Muscle of leg (tissue), 11 donors: ENCODE results near the gene BAZ1A. TPM values are rescaled to one million over a fixed set of nuclear protein-coding genes. Genes with fewer than 3 reads are reported as not detected.

Experiments
- DNase-seq: peaks from one replicate; pipeline ENCODE4 v3.0.0; 2013
- H3K27ac ChIP-seq: one replicate; pipeline ENCODE4 v1.5.1; 2013; ENCODE audit warnings: mild to moderate bottlenecking, low read length, control low read depth
- H3K27me3 ChIP-seq: one replicate; pipeline ENCODE4 v1.6.1; 2013; ENCODE audit warnings: low read length; ENCODE audit not compliant: control insufficient read depth, insufficient read depth
- H3K36me3 ChIP-seq: one replicate; pipeline ENCODE4 v1.6.1; 2013; ENCODE audit warnings: low read length; ENCODE audit not compliant: control insufficient read depth, insufficient read depth
- H3K4me1 ChIP-seq: one replicate; pipeline ENCODE4 v1.6.1; 2013; ENCODE audit warnings: low read length; ENCODE audit not compliant: control insufficient read depth, insufficient read depth
- H3K4me3 ChIP-seq: one replicate; pipeline ENCODE4 v1.5.1; 2013; ENCODE audit warnings: low read length, control low read depth
- H3K9me3 ChIP-seq: replicated peaks from 2 replicates; pipeline ENCODE4 v1.6.1; 2013; ENCODE audit warnings: low read depth, low read length; ENCODE audit not compliant: control insufficient read depth
- WGBS: methylation state at CpG from one replicate; pipeline ENCODE4 v1.1.5; 2013; ENCODE audit warnings: missing lambda C conversion rate; ENCODE audit not compliant: insufficient coverage; 5-methylcytosine and 5-hydroxymethylcytosine counted together
- polyA plus RNA-seq, 8 donors: library from polyadenylated mRNA; unstranded; fragments of 120-200 nt; gene quantifications; one replicate each; pipeline versions ENCODE4 v1.2.1 to v1.2.3, GENCODE V29; 2013; ENCODE audit warnings: inconsistent platforms in 1 of 8, low replicate concordance in 1 of 8; ENCODE audit not compliant: insufficient read length in 8 of 8, insufficient read depth in 1 of 8
- total RNA-seq: library from RNA; stranded (reverse); fragments of 120-200 nt; gene quantifications from one replicate; pipeline ENCODE4 v1.2.4, GENCODE V29; 2013

The BAZ1A gene
- total and polyA plus RNA-seq, 9 donors, result 14.7 to 27.8 (median 19.1) TPM

DNA sequence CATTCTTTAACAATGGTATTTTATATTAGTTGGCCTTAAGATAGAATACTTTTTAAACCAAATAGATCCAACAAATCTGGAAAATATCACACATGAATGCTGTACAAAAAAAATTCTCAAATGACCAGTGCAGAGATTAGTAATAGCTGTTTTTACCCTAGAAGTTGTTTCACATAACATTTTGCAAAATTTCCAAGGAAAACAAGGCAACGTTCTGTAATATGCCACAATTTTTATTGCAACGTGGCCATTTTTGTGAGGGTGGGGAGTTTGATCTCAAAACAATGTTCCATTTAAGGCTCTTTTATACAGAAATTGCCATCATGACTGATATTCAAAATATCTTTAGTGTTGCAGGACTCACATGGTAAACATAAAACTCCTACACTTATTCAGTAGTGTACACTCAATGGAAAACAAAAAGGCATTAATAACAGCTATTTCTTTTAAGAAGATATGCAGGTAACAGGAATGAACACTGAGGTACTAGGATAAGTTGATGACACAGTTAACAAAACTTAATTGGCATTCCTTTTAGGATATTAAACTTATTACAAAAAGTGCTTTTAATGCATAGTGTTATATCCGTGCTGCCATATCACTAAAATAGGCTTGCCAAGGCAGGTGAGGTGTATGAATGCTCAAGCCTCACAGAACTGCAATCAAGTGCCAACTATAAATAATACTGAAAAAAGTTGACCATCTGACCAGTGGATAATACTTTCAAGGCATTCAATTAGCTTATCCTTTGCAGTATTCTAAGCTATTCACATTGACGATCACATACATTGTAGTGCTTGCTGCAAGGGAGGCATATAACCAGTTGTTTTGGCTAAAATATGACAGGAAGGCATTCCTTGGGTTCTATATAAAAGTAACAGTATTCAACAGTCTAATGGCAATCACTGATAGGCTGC lies 163.1 kb downstream of the BAZ1A start:
- peak overlapping the region; percentile 86 for H3K4me3 ChIP-seq
- peak overlapping the region; percentile 96 for H3K27ac ChIP-seq
- no CpG with 5 or more reads among the region's 4 CpGs for WGBS
- H3K27me3 ChIP-seq, result no peaks in the 10 kb centered on the region
- peak; percentile 58 for DNase-seq
- H3K4me1 ChIP-seq, result peaks cover 16% of the 10 kb centered on the region
- no peaks in the 10 kb centered on the region for H3K9me3 ChIP-seq
- peaks cover 10% of the 10 kb centered on the region for H3K36me3 ChIP-seq

DNA sequence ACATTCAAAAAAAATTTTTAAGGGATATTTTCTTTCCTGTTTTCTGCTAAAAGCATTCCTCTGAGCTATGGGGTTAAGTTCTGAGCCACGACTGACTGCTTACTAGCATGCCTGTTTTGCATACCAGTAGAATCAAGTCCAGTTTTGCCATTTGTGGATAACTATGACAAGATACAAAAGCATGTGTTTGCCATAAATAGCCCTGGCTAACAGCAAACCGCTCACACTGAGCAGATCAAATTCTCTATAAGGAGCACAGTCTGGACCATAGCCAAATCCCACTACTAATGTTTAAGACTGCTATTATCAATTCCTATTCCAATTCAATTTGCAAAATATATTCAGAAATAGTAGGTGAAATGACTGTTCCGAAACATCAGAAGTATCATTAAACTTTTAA lies 164.0 kb downstream of the BAZ1A start:
- peak; percentile 93 for DNase-seq
- no CpG with 5 or more reads among the region's 3 CpGs for WGBS
- H3K36me3 ChIP-seq, result peaks cover 10% of the 10 kb centered on the region
- H3K9me3 ChIP-seq, result no peaks in the 10 kb centered on the region
- H3K4me1 ChIP-seq, result peaks cover 16% of the 10 kb centered on the region
- no peaks in the 10 kb centered on the region for H3K27me3 ChIP-seq
- peak overlapping the region; percentile 96 for H3K27ac ChIP-seq
- H3K4me3 ChIP-seq, result peak overlapping the region; percentile 86

DNA sequence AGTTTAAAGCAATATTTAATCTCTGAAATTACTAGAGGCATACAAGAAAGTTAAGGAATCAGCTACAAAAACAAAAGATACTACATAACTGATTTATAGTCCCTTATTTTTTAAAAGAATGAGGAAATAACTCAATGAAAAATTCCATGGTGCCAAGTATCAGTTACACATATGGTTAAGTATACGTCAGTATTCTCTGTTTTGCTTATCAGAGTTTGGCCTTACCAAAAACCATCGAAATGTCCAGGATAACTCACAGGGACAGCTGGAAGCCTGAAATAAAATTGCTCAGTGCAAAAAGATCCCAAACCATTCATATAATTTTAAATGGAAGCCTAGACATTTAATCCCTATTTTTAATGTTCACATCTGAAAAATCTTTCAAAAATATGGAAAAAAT lies 164.4 kb downstream of the BAZ1A start:
- no CpG with 5 or more reads among the region's 2 CpGs for WGBS
- Histone ChIP-seq H3K27ac (peak overlapping the region; percentile 96), H3K4me1 (peaks cover 15% of the 10 kb centered on the region), H3K27me3 (no peaks in the 10 kb centered on the region), H3K9me3 (no peaks in the 10 kb centered on the region), H3K4me3 (peak overlapping the region; percentile 20), H3K36me3 (peaks cover 10% of the 10 kb centered on the region)
- DNase-seq, result peak; percentile 45

DNA sequence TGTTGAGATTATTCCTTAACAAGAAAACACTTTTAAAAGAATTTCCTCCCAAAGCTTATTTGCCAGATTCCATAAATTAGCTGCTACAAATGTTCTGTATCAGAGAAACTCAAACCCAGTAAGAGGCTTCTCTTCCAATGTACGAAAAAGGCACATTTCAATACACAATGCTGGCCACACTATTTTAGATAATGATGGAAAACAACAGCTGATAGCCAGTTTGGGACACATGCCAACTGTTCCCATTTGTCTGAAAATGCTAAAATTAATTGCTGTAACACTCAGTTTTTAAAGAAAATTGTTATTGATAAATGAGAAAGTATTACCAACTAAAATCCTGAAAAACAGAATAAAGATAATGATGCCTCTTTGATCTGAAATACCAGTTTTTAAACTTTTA lies 165.2 kb downstream of the BAZ1A start:
- peak; percentile 61 for DNase-seq
- Histone ChIP-seq H3K4me1 (peaks cover 13% of the 10 kb centered on the region), H3K4me3 (peak overlapping the region; percentile 20), H3K27ac (peak overlapping the region; percentile 96), H3K27me3 (no peaks in the 10 kb centered on the region), H3K36me3 (peaks cover 10% of the 10 kb centered on the region), H3K9me3 (no peaks in the 10 kb centered on the region)
- no CpG with 5 or more reads among the region's 1 CpG for WGBS

DNA sequence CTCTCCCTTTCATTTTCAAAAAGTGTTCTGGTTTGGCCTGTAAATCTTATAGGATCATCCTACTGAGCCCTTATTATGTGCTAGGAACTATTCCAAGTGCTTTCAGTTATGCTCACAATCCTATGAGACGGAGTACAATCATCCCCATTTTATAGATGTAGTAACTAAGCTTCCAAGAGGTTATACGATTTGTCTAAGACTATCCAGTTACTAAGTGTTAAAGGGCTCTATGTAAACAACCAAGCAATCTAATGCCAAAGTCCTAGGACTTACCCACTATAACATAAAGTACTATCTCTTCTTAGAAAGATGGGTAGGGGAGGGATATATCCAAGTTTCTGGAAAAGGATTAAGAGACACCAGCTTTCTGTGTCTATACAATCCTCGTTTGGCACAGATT lies 167.4 kb downstream of the BAZ1A start:
- H3K4me1 ChIP-seq, result peaks cover 12% of the 10 kb centered on the region
- H3K9me3 ChIP-seq, result no peaks in the 10 kb centered on the region
- no peaks in the 10 kb centered on the region for H3K27me3 ChIP-seq
- H3K4me3 ChIP-seq, result no peak overlapping the region
- H3K27ac ChIP-seq, result no peak overlapping the region
- no peak for DNase-seq
- peaks cover 10% of the 10 kb centered on the region for H3K36me3 ChIP-seq
- WGBS, result no CpG with 5 or more reads among the region's 3 CpGs

Other genes with a start within 250 kb of the BAZ1A start
- gene SNX6, start 245.2 kb downstream of the BAZ1A start, total RNA-seq, result 89.8 TPM
- 10 to 100 TPM; 61.6 to 89.5 (median 70.3) TPM for gene SNX6, start 245.2 kb downstream of the BAZ1A start, polyA plus RNA-seq
- gene CFL2, start 160.8 kb downstream of the BAZ1A start, total RNA-seq, result 573 TPM
- gene CFL2, start 160.8 kb downstream of the BAZ1A start, polyA plus RNA-seq, result 100 to 1,000 TPM; 502 to 697 (median 593) TPM
- 47.5 TPM for gene SRP54, start 107.6 kb upstream of the BAZ1A start, total RNA-seq
- 10 to 100 TPM; 38.0 to 49.9 (median 42.8) TPM for gene SRP54, start 107.6 kb upstream of the BAZ1A start, polyA plus RNA-seq
- 31.3 TPM for gene FAM177A1, start 170.9 kb upstream of the BAZ1A start, total RNA-seq
- gene FAM177A1, start 170.9 kb upstream of the BAZ1A start, polyA plus RNA-seq, result 10 to 100 TPM; 32.8 to 38.1 (median 34.7) TPM
- 34.2 TPM for gene PPP2R3C, start 246.6 kb upstream of the BAZ1A start, total RNA-seq
- gene PPP2R3C, start 246.6 kb upstream of the BAZ1A start, polyA plus RNA-seq, result 10 to 100 TPM; 38.0 to 51.7 (median 42.6) TPM
- 22.7 TPM for gene PRORP, start 247.2 kb upstream of the BAZ1A start, total RNA-seq
- gene PRORP, start 247.2 kb upstream of the BAZ1A start, polyA plus RNA-seq, result 10 to 100 TPM; 14.1 to 22.3 (median 17.6) TPM